ENCODE data around the gene TSLP.

TSLP gene

DNA sequence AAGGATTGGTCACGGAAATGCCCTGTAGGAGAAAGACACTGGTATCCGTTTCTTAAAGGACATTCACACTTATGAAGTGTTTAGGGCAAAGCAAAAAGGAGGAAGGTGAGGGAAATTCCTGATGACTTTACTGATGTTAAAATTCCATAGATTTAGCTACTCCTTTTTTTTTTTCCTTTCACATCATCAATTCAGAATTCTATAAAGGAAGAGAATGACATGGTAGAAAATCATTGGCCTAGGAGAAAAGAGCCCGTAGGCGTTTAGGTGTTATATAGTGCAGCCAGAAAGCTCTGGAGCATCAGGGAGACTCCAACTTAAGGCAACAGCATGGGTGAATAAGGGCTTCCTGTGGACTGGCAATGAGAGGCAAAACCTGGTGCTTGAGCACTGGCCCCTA is at the start of gene TSLP:
TSLP (plus strand) TSS at position 301 of the 400 bp plus-strand sequence. CDS start 178 bp downstream, outside the sequence.
- H3K4me1 Mint-ChIP-seq (ENCODE audit: low read depth) = peaks cover 46% of the 10 kb centered on the region
- H3K36me3 Mint-ChIP-seq = peaks cover 2% of the 10 kb centered on the region
- no peaks in the 10 kb centered on the region for H3K9me3 Mint-ChIP-seq (ENCODE audit: low read depth)
- H3K27ac Mint-ChIP-seq = no peak within 1 kb of the TSS
- H3K4me3 Mint-ChIP-seq = peak within 1 kb of the TSS; percentile 94
- peaks cover 55% of the 10 kb centered on the region for H3K27me3 Mint-ChIP-seq

- Mint-ChIP-seq H3K9me3 (ENCODE audit: low read depth) (no peaks in the 10 kb centered on the region), H3K27ac (no peak overlapping the region), H3K27me3 (peaks cover 2% of the 10 kb centered on the region), H3K4me3 (no peak overlapping the region), H3K36me3 (no peaks in the 10 kb centered on the region), H3K4me1 (ENCODE audit: low read depth) (no peaks in the 10 kb centered on the region)
These were observed 49.2 kb upstream of the TSLP start for GRCh38 chr5:111022301-111022700.

DNA sequence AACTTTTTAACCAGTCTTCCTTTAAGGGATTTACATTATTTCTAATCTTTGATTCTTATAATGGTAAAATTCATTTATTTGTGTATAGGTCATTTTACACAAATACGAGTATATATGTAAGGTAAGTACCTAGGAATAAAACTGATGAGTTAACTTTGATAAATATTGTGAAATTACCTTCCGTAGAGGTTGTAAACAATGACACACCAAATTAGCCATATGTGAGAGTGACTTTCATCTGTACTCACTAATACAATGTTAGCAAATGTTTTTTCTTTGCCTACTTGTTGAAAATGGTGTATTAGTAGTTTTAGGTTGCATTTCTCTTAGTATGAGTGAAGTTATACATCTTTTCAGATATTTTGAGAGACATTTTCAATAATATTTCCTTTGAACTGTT is 42.6 kb upstream of the TSLP start:
- H3K36me3 Mint-ChIP-seq = no peaks in the 10 kb centered on the region
- no peaks in the 10 kb centered on the region for H3K4me1 Mint-ChIP-seq (ENCODE audit: low read depth)
- no peak overlapping the region for H3K27ac Mint-ChIP-seq
- H3K4me3 Mint-ChIP-seq = no peak overlapping the region
- H3K27me3 Mint-ChIP-seq = peaks cover 6% of the 10 kb centered on the region
- H3K9me3 Mint-ChIP-seq (ENCODE audit: low read depth) = no peaks in the 10 kb centered on the region

GRCh38 chr5:111043712-111044506 is 27.6 kb upstream of the TSLP start:
- Mint-ChIP-seq H3K36me3 (no peaks in the 10 kb centered on the region), H3K27me3 (peaks cover 4% of the 10 kb centered on the region), H3K4me3 (no peak overlapping the region), H3K4me1 (ENCODE audit: low read depth) (no peaks in the 10 kb centered on the region), H3K9me3 (ENCODE audit: low read depth) (no peaks in the 10 kb centered on the region), H3K27ac (no peak overlapping the region)

DNA sequence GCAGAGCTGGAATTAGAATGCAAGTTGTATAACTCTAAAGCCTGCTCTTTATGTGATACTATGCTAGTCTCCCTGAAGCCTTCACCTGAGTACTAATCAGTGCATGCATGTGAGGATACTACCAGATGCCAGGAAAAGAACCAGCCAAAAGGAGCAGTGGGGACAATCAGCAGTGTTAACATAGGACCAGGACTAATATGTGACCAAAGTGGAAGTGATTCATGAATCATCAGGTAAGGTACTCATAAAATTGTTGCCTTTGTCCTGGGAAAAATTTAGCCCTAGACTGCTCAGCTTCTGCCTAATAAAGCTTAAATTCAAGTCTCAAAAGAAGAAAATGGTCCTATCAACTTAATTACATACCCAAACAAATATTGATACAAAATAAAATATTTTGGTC is 13.4 kb upstream of the TSLP start:
- no peak overlapping the region for H3K4me3 Mint-ChIP-seq
- peaks cover 4% of the 10 kb centered on the region for H3K9me3 Mint-ChIP-seq (ENCODE audit: low read depth)
- H3K27ac Mint-ChIP-seq = no peak overlapping the region
- H3K36me3 Mint-ChIP-seq = peaks cover 5% of the 10 kb centered on the region
- no peaks in the 10 kb centered on the region for H3K4me1 Mint-ChIP-seq (ENCODE audit: low read depth)
- peaks cover 40% of the 10 kb centered on the region for H3K27me3 Mint-ChIP-seq

DNA sequence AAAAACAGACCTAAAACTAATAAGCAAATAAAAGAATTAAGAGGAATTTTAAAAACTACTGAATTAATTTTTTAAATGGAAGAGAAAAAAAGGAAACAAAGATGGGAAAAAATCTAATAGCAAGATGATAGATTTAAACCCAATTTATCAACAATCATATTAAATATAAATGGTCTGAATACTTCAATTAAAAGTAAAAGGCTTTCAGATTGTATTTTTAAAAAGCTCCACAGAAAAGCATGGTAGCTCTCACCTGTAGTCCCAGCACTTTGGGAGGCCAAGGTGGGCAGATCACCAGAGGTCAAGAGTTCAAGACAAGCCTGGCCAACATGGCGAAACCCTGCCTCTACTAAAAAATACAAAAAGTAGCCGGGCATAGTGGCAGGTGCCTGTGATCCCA is 11.3 kb upstream of the TSLP start:
- Mint-ChIP-seq H3K4me1 (ENCODE audit: low read depth) (no peaks in the 10 kb centered on the region), H3K4me3 (no peak overlapping the region), H3K27me3 (peaks cover 40% of the 10 kb centered on the region), H3K36me3 (peaks cover 5% of the 10 kb centered on the region), H3K9me3 (ENCODE audit: low read depth) (peaks cover 4% of the 10 kb centered on the region), H3K27ac (no peak overlapping the region)

DNA sequence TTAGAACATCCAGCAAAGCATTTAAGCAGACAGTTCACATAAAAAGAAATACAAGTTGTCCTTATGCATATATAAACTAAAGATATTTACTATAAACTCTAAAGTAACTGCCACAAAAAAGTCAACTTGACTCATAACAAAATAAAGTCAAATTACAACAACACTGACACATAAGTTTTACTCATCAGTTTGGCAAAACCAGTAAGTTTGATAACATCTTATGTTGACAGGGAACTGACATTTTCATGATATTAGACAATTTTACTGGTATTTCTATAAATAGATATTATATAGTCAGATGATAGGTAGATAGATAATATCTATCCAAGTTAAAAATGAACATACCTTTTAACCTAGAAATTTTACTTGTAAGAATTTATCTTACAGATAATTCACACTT is 9.9 kb upstream of the TSLP start:
- no peaks in the 10 kb centered on the region for H3K4me1 Mint-ChIP-seq (ENCODE audit: low read depth)
- peaks cover 5% of the 10 kb centered on the region for H3K36me3 Mint-ChIP-seq
- H3K27me3 Mint-ChIP-seq = peaks cover 44% of the 10 kb centered on the region

GRCh38 chr5:111063709-111064322 is 7.7 kb upstream of the TSLP start:
- Mint-ChIP-seq H3K9me3 (ENCODE audit: low read depth) (peaks cover 1% of the 10 kb centered on the region), H3K27me3 (peaks cover 43% of the 10 kb centered on the region), H3K4me3 (no peak overlapping the region), H3K4me1 (ENCODE audit: low read depth) (no peaks in the 10 kb centered on the region), H3K36me3 (peaks cover 1% of the 10 kb centered on the region), H3K27ac (no peak overlapping the region)

More for the DNA sequence above, 9.9 kb upstream of the TSLP start:
- H3K9me3 Mint-ChIP-seq (ENCODE audit: low read depth) = peaks cover 4% of the 10 kb centered on the region
- no peak overlapping the region for H3K27ac Mint-ChIP-seq
- no peak overlapping the region for H3K4me3 Mint-ChIP-seq

GRCh38 chr5:111066261-111066938 is 5.1 kb upstream of the TSLP start:
- peaks cover 51% of the 10 kb centered on the region for H3K27me3 Mint-ChIP-seq
- H3K27ac Mint-ChIP-seq = no peak overlapping the region
- no peaks in the 10 kb centered on the region for H3K9me3 Mint-ChIP-seq (ENCODE audit: low read depth)
- peaks cover 17% of the 10 kb centered on the region for H3K4me1 Mint-ChIP-seq (ENCODE audit: low read depth)
- no peaks in the 10 kb centered on the region for H3K36me3 Mint-ChIP-seq
- H3K4me3 Mint-ChIP-seq = no peak overlapping the region

GRCh38 chr5:111068213-111068612 is 3.3 kb upstream of the TSLP start:
- Mint-ChIP-seq H3K4me1 (ENCODE audit: low read depth) (peaks cover 28% of the 10 kb centered on the region), H3K27ac (no peak overlapping the region), H3K36me3 (no peaks in the 10 kb centered on the region), H3K9me3 (ENCODE audit: low read depth) (no peaks in the 10 kb centered on the region), H3K27me3 (peaks cover 60% of the 10 kb centered on the region), H3K4me3 (no peak overlapping the region)

GRCh38 chr5:111069839-111070238 is 1.7 kb upstream of the TSLP start:
- Mint-ChIP-seq H3K9me3 (ENCODE audit: low read depth) (no peaks in the 10 kb centered on the region), H3K27ac (no peak overlapping the region), H3K36me3 (peaks cover 2% of the 10 kb centered on the region), H3K4me1 (ENCODE audit: low read depth) (peaks cover 39% of the 10 kb centered on the region), H3K4me3 (peak overlapping the region; percentile 20), H3K27me3 (peaks cover 63% of the 10 kb centered on the region)

- H3K4me3 Mint-ChIP-seq = peak overlapping the region; percentile 58
- peaks cover 62% of the 10 kb centered on the region for H3K27me3 Mint-ChIP-seq
- no peak overlapping the region for H3K27ac Mint-ChIP-seq
- no peaks in the 10 kb centered on the region for H3K9me3 Mint-ChIP-seq (ENCODE audit: low read depth)
- peaks cover 2% of the 10 kb centered on the region for H3K36me3 Mint-ChIP-seq
- H3K4me1 Mint-ChIP-seq (ENCODE audit: low read depth) = peaks cover 43% of the 10 kb centered on the region
These were observed 1.0 kb upstream of the TSLP start for GRCh38 chr5:111070272-111071134.

GRCh38 chr5:111072949-111073682 is 1.6 kb downstream of the TSLP start:
- peaks cover 49% of the 10 kb centered on the region for H3K27me3 Mint-ChIP-seq
- peaks cover 2% of the 10 kb centered on the region for H3K36me3 Mint-ChIP-seq
- H3K27ac Mint-ChIP-seq = peak overlapping the region; percentile 9
- peaks cover 46% of the 10 kb centered on the region for H3K4me1 Mint-ChIP-seq (ENCODE audit: low read depth)
- H3K9me3 Mint-ChIP-seq (ENCODE audit: low read depth) = no peaks in the 10 kb centered on the region
- H3K4me3 Mint-ChIP-seq = peak overlapping the region; percentile 94

- Mint-ChIP-seq H3K27ac (no peak overlapping the region), H3K27me3 (peaks cover 38% of the 10 kb centered on the region), H3K4me3 (peak overlapping the region; percentile 94), H3K36me3 (peaks cover 2% of the 10 kb centered on the region), H3K9me3 (ENCODE audit: low read depth) (no peaks in the 10 kb centered on the region), H3K4me1 (ENCODE audit: low read depth) (peaks cover 46% of the 10 kb centered on the region)
These were observed 2.7 kb downstream of the TSLP start for GRCh38 chr5:111074244-111074643.
